ENCODE results near the gene UQCC2. TPM values are rescaled to one million over a fixed set of nuclear protein-coding genes. Genes with fewer than 3 reads are reported as not detected.

The UQCC2 gene
- total RNA-seq, 2 donors from 2014 or later: 45.0 to 81.7 TPM

DNA sequence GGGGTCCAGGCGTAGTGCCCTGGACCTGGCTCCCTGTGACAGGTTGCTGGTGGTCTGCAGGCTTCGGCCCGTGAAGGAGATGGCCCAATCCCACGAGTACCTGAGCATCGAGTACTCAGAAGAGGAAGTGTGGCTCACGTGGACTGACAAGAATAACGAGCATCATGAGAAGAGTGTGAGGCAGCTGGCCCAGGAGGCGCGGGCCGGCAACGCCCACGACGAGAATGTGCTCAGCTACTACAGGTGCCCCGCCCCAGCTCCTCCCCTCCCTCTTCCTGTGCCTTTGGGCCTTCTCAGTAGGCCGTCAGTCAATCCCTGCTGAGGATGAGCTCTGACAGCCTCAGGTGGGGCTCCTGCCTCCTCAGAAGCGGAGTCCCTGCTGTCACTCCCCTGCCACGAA lies 42.6 kb downstream of the UQCC2 start:
- intact Hi-C loops (cut with DNase I): no loop called here
- TF ChIP-seq, protein P1, sequence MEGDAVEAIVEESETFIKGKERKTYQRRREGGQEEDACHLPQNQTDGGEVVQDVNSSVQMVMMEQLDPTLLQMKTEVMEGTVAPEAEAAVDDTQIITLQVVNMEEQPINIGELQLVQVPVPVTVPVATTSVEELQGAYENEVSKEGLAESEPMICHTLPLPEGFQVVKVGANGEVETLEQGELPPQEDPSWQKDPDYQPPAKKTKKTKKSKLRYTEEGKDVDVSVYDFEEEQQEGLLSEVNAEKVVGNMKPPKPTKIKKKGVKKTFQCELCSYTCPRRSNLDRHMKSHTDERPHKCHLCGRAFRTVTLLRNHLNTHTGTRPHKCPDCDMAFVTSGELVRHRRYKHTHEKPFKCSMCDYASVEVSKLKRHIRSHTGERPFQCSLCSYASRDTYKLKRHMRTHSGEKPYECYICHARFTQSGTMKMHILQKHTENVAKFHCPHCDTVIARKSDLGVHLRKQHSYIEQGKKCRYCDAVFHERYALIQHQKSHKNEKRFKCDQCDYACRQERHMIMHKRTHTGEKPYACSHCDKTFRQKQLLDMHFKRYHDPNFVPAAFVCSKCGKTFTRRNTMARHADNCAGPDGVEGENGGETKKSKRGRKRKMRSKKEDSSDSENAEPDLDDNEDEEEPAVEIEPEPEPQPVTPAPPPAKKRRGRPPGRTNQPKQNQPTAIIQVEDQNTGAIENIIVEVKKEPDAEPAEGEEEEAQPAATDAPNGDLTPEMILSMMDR (IDR thresholded peaks at IDR 0.05): no peak
- no peak overlapping the region for H3K27ac ChIP-seq

DNA sequence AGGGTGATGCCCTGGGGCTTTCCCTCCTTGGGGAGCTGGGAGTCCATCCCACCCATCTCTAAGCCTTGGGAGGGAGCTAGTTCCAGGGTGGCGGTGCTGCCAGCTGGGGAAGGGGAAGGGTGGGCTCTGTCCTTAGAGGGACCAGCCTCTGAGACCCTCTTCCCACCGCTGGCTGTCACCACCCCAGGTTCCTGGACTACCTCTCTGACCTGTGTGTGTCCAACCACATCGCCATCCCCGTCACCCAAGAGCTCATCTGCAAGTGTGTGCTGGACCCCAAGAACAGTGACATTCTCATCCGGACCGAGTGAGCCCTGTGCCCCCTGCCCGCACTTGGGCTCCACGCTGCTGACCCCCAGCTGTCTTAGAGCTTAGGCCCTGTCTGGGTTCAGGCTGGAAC lies 43.2 kb downstream of the UQCC2 start:
- H3K27me3 ChIP-seq: no peaks in the 10 kb centered on the region
- H3K9me3 ChIP-seq: no peaks in the 10 kb centered on the region
- DNase-seq: no peak
- H3K27ac ChIP-seq: no peak overlapping the region
- H3K9ac ChIP-seq (ENCODE audit: low read depth in 2 of 2, low read length in 2 of 2): no peak overlapping the region
- peaks cover 8% of the 10 kb centered on the region for H3K36me3 ChIP-seq
- TF ChIP-seq, protein P1 (IDR thresholded peaks at IDR 0.05): no peak
- no peak overlapping the region for H3K4me3 ChIP-seq
- intact Hi-C loops (cut with DNase I): no loop called here
- H3K4me1 ChIP-seq: no peaks in the 10 kb centered on the region

More for the DNA sequence above, 42.6 kb downstream of the UQCC2 start:
- DNase-seq: peak; percentile 73
- Histone ChIP-seq H3K4me1 (no peaks in the 10 kb centered on the region), H3K27me3 (no peaks in the 10 kb centered on the region), H3K9ac (ENCODE audit: low read depth in 2 of 2, low read length in 2 of 2) (no peak overlapping the region), H3K4me3 (no peak overlapping the region), H3K9me3 (no peaks in the 10 kb centered on the region), H3K36me3 (peaks cover 13% of the 10 kb centered on the region)

DNA sequence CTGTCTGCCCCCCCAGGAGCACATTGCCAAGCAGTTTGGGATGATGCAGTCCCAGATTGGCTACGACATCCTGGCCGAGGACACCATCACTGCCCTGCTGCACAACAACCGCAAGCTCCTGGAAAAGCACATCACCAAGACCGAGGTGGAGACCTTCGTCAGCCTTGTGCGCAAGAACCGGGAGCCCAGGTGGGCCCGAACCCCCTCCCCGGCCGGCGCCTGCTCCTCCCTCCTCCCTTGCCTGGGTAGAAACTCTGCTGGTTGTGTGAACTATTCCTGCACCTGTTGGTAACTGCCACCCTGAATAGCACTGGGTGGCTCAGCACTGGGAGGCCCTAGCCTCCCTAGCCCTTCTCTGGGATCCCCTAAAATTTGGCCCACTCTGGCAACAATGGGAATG lies 43.7 kb downstream of the UQCC2 start:
- H3K27me3 ChIP-seq: no peaks in the 10 kb centered on the region
- TF ChIP-seq, protein P1 (IDR thresholded peaks at IDR 0.05): no peak
- intact Hi-C loops (cut with DNase I): no loop called here
- H3K27ac ChIP-seq: no peak overlapping the region
- peaks cover 7% of the 10 kb centered on the region for H3K36me3 ChIP-seq
- H3K4me1 ChIP-seq: no peaks in the 10 kb centered on the region
- no peak for DNase-seq
- H3K9me3 ChIP-seq: no peaks in the 10 kb centered on the region
- no peak overlapping the region for H3K4me3 ChIP-seq
- H3K9ac ChIP-seq (ENCODE audit: low read depth in 2 of 2, low read length in 2 of 2): no peak overlapping the region

DNA sequence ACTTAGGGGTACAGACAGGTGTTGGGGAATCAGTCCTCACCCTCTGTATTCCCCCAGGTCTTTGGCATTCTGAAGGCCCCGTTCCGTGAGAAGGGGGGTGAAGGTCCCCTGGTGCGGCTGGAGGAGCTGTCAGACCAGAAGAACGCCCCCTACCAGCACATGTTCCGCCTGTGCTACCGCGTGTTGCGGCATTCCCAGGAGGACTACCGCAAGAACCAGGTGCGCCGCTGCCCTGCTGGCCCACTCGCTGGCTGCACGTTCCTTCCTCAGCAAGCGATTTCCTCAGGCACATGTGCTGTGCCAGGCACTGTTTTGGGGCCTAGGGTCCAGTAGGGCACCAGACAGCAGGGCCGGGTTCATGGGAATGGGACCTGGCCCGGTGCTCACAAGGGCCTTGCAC lies 44.4 kb downstream of the UQCC2 start:
- no peak for DNase-seq
- Histone ChIP-seq H3K36me3 (peaks cover 7% of the 10 kb centered on the region), H3K4me1 (no peaks in the 10 kb centered on the region), H3K27me3 (no peaks in the 10 kb centered on the region), H3K9ac (ENCODE audit: low read depth in 2 of 2, low read length in 2 of 2) (no peak overlapping the region), H3K9me3 (no peaks in the 10 kb centered on the region), H3K4me3 (no peak overlapping the region), H3K27ac (no peak overlapping the region)
- intact Hi-C loops (cut with DNase I): no loop called here
- TF ChIP-seq, protein P1 (IDR thresholded peaks at IDR 0.05): no peak

DNA sequence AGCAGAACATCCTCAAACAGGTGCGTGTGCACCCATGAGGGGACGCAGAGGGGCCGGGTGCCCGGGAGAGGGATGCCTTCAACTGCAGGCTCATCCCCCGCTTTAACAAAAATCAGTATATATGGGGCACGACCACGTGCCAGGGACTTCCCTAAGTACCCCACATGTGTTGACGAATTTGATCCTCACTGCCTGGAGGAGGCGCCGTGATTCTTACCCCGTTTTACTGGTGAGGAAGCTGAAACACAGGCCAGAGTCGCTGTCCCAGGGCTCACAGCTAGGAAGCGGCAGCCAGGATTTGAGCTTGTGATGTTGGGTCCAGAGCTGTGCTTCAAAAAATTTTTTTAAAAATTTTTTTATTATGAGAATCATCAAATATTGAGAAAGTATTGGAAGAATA lies 45.5 kb downstream of the UQCC2 start:
- H3K36me3 ChIP-seq: peaks cover 4% of the 10 kb centered on the region
- no peaks in the 10 kb centered on the region for H3K27me3 ChIP-seq
- intact Hi-C loops (cut with DNase I): no loop called here
- TF ChIP-seq, protein P1 (IDR thresholded peaks at IDR 0.05): no peak
- H3K4me3 ChIP-seq: no peak overlapping the region
- no peak overlapping the region for H3K27ac ChIP-seq
- no peaks in the 10 kb centered on the region for H3K9me3 ChIP-seq
- no peak for DNase-seq
- H3K4me1 ChIP-seq: no peaks in the 10 kb centered on the region
- H3K9ac ChIP-seq (ENCODE audit: low read depth in 2 of 2, low read length in 2 of 2): no peak overlapping the region

Data from colonic mucosa (tissue), 4 donors.